ENCODE data around the gene LHFPL2. TPM values are rescaled to one million over a fixed set of nuclear protein-coding genes. Genes with fewer than 3 reads are reported as not detected.

LHFPL2 gene
- total and polyA plus RNA-seq, 9 of the 15 experiments (the other 6 are each of a cell fraction or from before 2014, with no cell fraction given), result 1.0 to 6.6 (median 4.6) TPM

- TF ChIP-seq ZNF398 (CRISPR knock-in tag; IDR thresholded peaks at IDR 0.05) (no peak), MTF1 (CRISPR knock-in tag; IDR thresholded peaks at IDR 0.05; ENCODE audit: borderline replicate concordance) (no peak), PATZ1 (CRISPR knock-in tag; IDR thresholded peaks at IDR 0.05; ENCODE audit: borderline replicate concordance) (no peak), NCOA6 (IDR thresholded peaks at IDR 0.05) (no peak), ZNF431 (CRISPR knock-in tag; IDR thresholded peaks at IDR 0.05) (no peak), NR4A1 (CRISPR knock-in tag; IDR thresholded peaks at IDR 0.05) (no peak), NR4A1 (tag; IDR thresholded peaks at IDR 0.05) (no peak), ZNF449 (CRISPR knock-in tag; IDR thresholded peaks at IDR 0.05) (no peak), SOX6 (IDR thresholded peaks at IDR 0.05) (peak; percentile 98), ZNF354B (CRISPR knock-in tag; IDR thresholded peaks at IDR 0.05) (no peak), KHSRP (IDR thresholded peaks at IDR 0.05) (no peak), TSHZ1 (CRISPR knock-in tag; IDR thresholded peaks at IDR 0.05) (no peak), KLF1 (tag; IDR thresholded peaks at IDR 0.05) (no peak), YBX1 (IDR thresholded peaks at IDR 0.05) (no peak), STAT6 (CRISPR knock-in tag; IDR thresholded peaks at IDR 0.05) (no peak), E2F6 (IDR thresholded peaks at IDR 0.05; ENCODE audit: borderline replicate concordance in 1 of 2, extremely low read depth in 1 of 2, insufficient read depth in 1 of 2, insufficient read length in 1 of 2, low read depth in 1 of 2, low read length in 1 of 2, poor library complexity in 1 of 2, severe bottlenecking in 1 of 2) (no peak)
These were observed 11.1 kb upstream of the LHFPL2 start (continued) for GRCh38 chr5:78659714-78660113.

All from K562 (cell line).